Trophoblast cell (in vitro differentiated cells and primary cell): ENCODE results near the gene UGT3A2.

Experiments used
- DNase-seq, 2 donors: peaks; one replicate each; pipeline ENCODE4 v3.0.0-alpha.2; 2016
- H2AFZ ChIP-seq: 2 replicates; pipeline ENCODE4 v1.6.1; 2013; ENCODE audit warnings: low read length, moderate library complexity, mild to moderate bottlenecking; ENCODE audit not compliant: insufficient read depth, poor library complexity
- H2AK5ac ChIP-seq: 2 replicates; pipeline ENCODE4 v1.6.1; 2013; ENCODE audit warnings: mild to moderate bottlenecking, low read length
- H2BK120ac ChIP-seq: 2 replicates; pipeline ENCODE4 v1.6.1; 2013; ENCODE audit warnings: low read length, mild to moderate bottlenecking, moderate library complexity; ENCODE audit not compliant: insufficient read depth, poor library complexity
- H2BK12ac ChIP-seq: 2 replicates; pipeline ENCODE4 v1.6.1; 2013; ENCODE audit warnings: mild to moderate bottlenecking, low read length, moderate library complexity
- H2BK5ac ChIP-seq: 2 replicates; pipeline ENCODE4 v1.6.1; 2013; ENCODE audit warnings: low read length, low read depth, moderate library complexity, mild to moderate bottlenecking; ENCODE audit not compliant: poor library complexity
- H3K14ac ChIP-seq: 2 replicates; pipeline ENCODE4 v1.6.1; 2013; ENCODE audit warnings: mild to moderate bottlenecking, low read length
- H3K18ac ChIP-seq: 2 replicates; pipeline ENCODE4 v1.6.1; 2013; ENCODE audit warnings: mild to moderate bottlenecking, low read length
- H3K23ac ChIP-seq: 2 replicates; pipeline ENCODE4 v1.6.1; 2013; ENCODE audit warnings: low read length
- H3K27ac ChIP-seq: 2 replicates; pipeline ENCODE4 v1.5.1; 2013; ENCODE audit warnings: low read depth, mild to moderate bottlenecking, inconsistent platforms, low read length, moderate library complexity
- H3K27me3 ChIP-seq: 2 replicates; pipeline ENCODE4 v1.6.1; 2013; ENCODE audit warnings: inconsistent platforms, mild to moderate bottlenecking, low read length, moderate library complexity; ENCODE audit not compliant: insufficient read depth
- H3K36me3 ChIP-seq, 2 experiments: 1 replicate in 1 of 2; 2 replicates in 1 of 2; pipeline ENCODE4 v1.6.1; 2013; ENCODE audit warnings: low read length in 2 of 2, mild to moderate bottlenecking in 2 of 2, moderate library complexity in 1 of 2; ENCODE audit not compliant: insufficient read depth in 2 of 2, control insufficient read depth in 1 of 2
- H3K4ac ChIP-seq: 2 replicates; pipeline ENCODE4 v1.6.1; 2013; ENCODE audit warnings: low read depth, mild to moderate bottlenecking, low read length, moderate library complexity
- H3K4me1 ChIP-seq, 2 experiments: 1 replicate in 1 of 2; 2 replicates in 1 of 2; pipeline ENCODE4 v1.6.1; 2013; ENCODE audit warnings: low read length in 2 of 2, mild to moderate bottlenecking in 2 of 2, moderate library complexity in 1 of 2; ENCODE audit not compliant: insufficient read depth in 2 of 2, control insufficient read depth in 1 of 2
- H3K4me2 ChIP-seq: 2 replicates; pipeline ENCODE4 v1.6.1; 2013; ENCODE audit warnings: inconsistent platforms, mild to moderate bottlenecking, low read length, moderate library complexity
- H3K4me3 ChIP-seq: 2 replicates; pipeline ENCODE4 v1.5.1; 2013; ENCODE audit warnings: mild to moderate bottlenecking, low read depth, low read length, inconsistent platforms
- H3K79me1 ChIP-seq: one replicate; pipeline ENCODE4 v1.6.1; 2013; ENCODE audit warnings: low read length
- H3K79me2 ChIP-seq: 2 replicates; pipeline ENCODE4 v1.6.1; 2013; ENCODE audit warnings: low read length, mild to moderate bottlenecking; ENCODE audit not compliant: control insufficient read depth, insufficient read depth, poor library complexity
- H3K9ac ChIP-seq: 2 replicates; pipeline ENCODE4 v1.6.1; 2013; ENCODE audit warnings: mild to moderate bottlenecking, low read length
- H3K9me3 ChIP-seq: 2 replicates; pipeline ENCODE4 v1.6.1; 2013; ENCODE audit warnings: low read depth, mild to moderate bottlenecking, control low read depth, inconsistent platforms, low read length; ENCODE audit not compliant: insufficient read depth
- H4K12ac ChIP-seq: 2 replicates; pipeline ENCODE4 v1.6.1; 2013; ENCODE audit warnings: low read depth, mild to moderate bottlenecking, low read length, moderate library complexity
- H4K8ac ChIP-seq: 2 replicates; pipeline ENCODE4 v1.6.1; 2013; ENCODE audit warnings: low read depth, mild to moderate bottlenecking, low read length, moderate library complexity
- H4K91ac ChIP-seq: one replicate; pipeline ENCODE4 v1.6.1; 2013; ENCODE audit warnings: low read depth, mild to moderate bottlenecking, low read length, moderate library complexity
- WGBS: extraction: QIAGEN DNeasy Blood & Tissue Kit; methylation state at CpG from one replicate; pipeline ENCODE4 v1.1.7; 2013; ENCODE audit warnings: missing lambda C conversion rate; ENCODE audit not compliant: insufficient read length, insufficient coverage; ENCODE audit errors: extremely low coverage; 5-methylcytosine and 5-hydroxymethylcytosine counted together

Gene UGT3A2

DNA sequence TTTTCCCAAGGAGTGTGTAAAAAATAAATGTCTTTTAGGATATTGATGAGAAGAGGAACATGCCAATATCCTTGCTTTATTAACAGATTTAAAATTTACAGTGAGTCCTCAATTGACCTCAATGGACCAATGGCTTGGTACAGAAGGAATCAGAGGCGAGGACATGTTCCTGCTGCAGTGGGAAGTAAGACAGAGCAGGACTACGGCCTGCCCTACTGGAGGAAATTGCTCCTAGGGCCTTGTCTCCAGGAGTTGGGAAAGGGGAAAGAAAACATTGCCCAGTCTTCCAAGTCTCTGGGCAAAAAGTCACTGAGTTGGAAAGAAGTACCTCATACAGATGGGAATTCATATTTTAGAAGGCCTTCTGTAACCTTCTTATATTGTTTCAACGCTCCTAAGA, 33.1 kb upstream of the UGT3A2 start:
- Histone ChIP-seq H3K18ac (no peak overlapping the region), H3K27me3 (no peaks in the 10 kb centered on the region), H3K14ac (no peak overlapping the region), H3K9me3 (no peaks in the 10 kb centered on the region), H4K91ac (no peak overlapping the region), H3K9ac (no peak overlapping the region), H3K23ac (no peak overlapping the region), H2BK120ac (no peak overlapping the region), H2AK5ac (no peak overlapping the region), H2BK12ac (no peak overlapping the region), H4K12ac (no peak overlapping the region), H3K36me3 (no peaks in the 10 kb centered on the region), H3K27ac (no peak overlapping the region), H3K79me2 (no peaks in the 10 kb centered on the region), H2AFZ (no peak overlapping the region), H4K8ac (no peak overlapping the region), H3K4me2 (no peak overlapping the region), H3K4ac (no peak overlapping the region), H3K4me3 (no peak overlapping the region), H3K4me1 (no peaks in the 10 kb centered on the region), H2BK5ac (no peak overlapping the region), H3K79me1 (no peaks in the 10 kb centered on the region)
- no CpG with 5 or more reads among the region's 3 CpGs for WGBS
- DNase-seq = no peak

DNA sequence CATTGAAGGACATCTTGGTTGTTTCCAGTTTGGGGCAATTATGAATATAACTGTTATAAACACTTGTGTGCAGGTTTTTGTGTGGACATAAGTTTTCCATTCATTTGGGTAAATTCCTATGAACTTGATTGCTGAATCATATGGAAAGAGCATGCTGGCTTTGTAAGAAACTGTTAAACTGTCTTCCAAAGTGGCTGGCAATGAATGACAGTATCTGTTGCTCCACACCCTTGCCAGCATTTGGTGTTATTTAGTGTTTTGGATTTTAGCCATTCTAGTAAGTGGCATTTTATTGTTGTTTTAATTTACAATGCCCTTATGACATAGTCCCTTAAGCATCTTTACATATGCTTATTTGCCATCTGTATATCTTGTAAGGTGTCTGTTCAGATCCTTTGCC, 29.8 kb upstream of the UGT3A2 start:
- Histone ChIP-seq H4K8ac (no peak overlapping the region), H3K14ac (no peak overlapping the region), H3K9me3 (no peaks in the 10 kb centered on the region), H3K23ac (no peak overlapping the region), H3K18ac (no peak overlapping the region), H3K27ac (no peak overlapping the region), H3K27me3 (no peaks in the 10 kb centered on the region), H3K4me3 (no peak overlapping the region), H4K12ac (no peak overlapping the region), H4K91ac (no peak overlapping the region), H2AFZ (no peak overlapping the region), H3K36me3 (no peaks in the 10 kb centered on the region), H3K79me2 (no peaks in the 10 kb centered on the region), H3K4me2 (no peak overlapping the region), H2BK5ac (no peak overlapping the region), H3K79me1 (no peaks in the 10 kb centered on the region), H2BK12ac (no peak overlapping the region), H2AK5ac (no peak overlapping the region), H2BK120ac (no peak overlapping the region), H3K4me1 (no peaks in the 10 kb centered on the region), H3K4ac (no peak overlapping the region), H3K9ac (no peak overlapping the region)
- DNase-seq = no peak

DNA sequence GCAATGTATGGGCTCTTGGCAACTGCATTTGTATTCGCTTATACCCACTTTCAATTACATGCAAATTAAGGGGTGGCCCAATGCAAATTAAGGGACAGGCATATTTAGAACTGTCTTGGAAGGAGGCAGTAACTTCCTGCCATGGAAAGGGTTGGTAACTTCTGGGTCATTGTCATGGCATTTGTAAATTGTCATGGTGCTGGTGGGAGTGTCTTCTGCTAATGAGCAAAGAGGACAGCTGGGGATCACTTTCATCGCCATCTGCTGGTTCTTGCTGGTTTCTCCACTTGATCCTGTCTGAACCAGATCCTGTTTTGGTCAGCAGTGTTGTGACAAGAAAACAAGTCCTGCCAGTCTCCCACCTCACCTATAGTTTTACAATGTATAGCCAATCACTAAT, 23.3 kb upstream of the UGT3A2 start:
- no peak overlapping the region for H4K12ac ChIP-seq
- no CpG with 5 or more reads among the region's 2 CpGs for WGBS
- no peaks in the 10 kb centered on the region for H3K79me2 ChIP-seq
- H3K4me3 ChIP-seq = no peak overlapping the region
- H3K14ac ChIP-seq = no peak overlapping the region
- no peak overlapping the region for H3K9ac ChIP-seq
- no peaks in the 10 kb centered on the region for H3K9me3 ChIP-seq
- DNase-seq = peak; percentile 67 to 73
- H4K8ac ChIP-seq = no peak overlapping the region
- no peak overlapping the region for H4K91ac ChIP-seq
- H3K79me1 ChIP-seq = no peaks in the 10 kb centered on the region
- H3K18ac ChIP-seq = no peak overlapping the region
- no peak overlapping the region for H3K27ac ChIP-seq
- H2BK5ac ChIP-seq = no peak overlapping the region
- no peak overlapping the region for H2AK5ac ChIP-seq
- H3K4me1 ChIP-seq = no peaks in the 10 kb centered on the region
- no peak overlapping the region for H3K4me2 ChIP-seq
- H2AFZ ChIP-seq = no peak overlapping the region
- H3K4ac ChIP-seq = no peak overlapping the region
- H2BK120ac ChIP-seq = no peak overlapping the region
- no peaks in the 10 kb centered on the region for H3K27me3 ChIP-seq
- no peaks in the 10 kb centered on the region for H3K36me3 ChIP-seq
- no peak overlapping the region for H3K23ac ChIP-seq
- no peak overlapping the region for H2BK12ac ChIP-seq

DNA sequence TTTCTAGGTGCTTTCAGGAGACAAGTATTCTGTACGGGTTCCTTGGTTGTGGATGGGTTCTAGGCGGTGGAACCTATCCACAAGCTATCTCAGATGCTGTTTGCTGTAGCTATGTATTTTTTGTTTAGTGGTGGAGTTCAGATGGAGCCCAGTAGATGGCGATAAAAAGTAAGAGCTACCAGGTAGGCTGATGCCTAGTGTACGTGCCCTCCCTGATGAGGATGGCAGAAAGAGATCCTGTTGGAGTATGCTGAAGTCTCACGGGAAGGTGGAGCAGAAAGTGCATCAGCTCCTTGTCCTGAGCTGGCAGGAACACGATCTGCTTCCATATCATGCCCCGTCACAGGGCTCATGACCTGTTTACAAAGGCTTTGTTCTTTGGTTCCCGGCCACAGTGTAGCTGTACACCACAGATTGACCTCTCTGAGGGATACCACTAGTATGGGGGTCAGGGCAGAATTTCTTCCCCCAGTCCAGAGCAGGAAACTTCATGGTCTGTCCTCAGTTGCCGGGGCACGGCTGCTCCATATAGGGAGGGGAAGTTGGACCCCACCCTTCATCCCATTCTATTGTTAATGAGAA, 12.6 kb upstream of the UGT3A2 start:
- Histone ChIP-seq H3K4ac (no peak overlapping the region), H2BK120ac (no peak overlapping the region), H3K18ac (no peak overlapping the region), H3K27me3 (no peaks in the 10 kb centered on the region), H4K12ac (no peak overlapping the region), H3K79me2 (no peaks in the 10 kb centered on the region), H2AK5ac (no peak overlapping the region), H2BK5ac (no peak overlapping the region), H2AFZ (no peak overlapping the region), H3K27ac (no peak overlapping the region), H4K91ac (no peak overlapping the region), H3K23ac (no peak overlapping the region), H3K14ac (no peak overlapping the region), H4K8ac (no peak overlapping the region), H3K9me3 (no peaks in the 10 kb centered on the region), H2BK12ac (no peak overlapping the region), H3K4me1 (peaks cover 0 to 2% of the 10 kb centered on the region in 2 experiments), H3K9ac (no peak overlapping the region), H3K79me1 (no peaks in the 10 kb centered on the region), H3K4me3 (no peak overlapping the region), H3K36me3 (no peaks in the 10 kb centered on the region), H3K4me2 (no peak overlapping the region)
- peak; percentile 44 to 75 for DNase-seq
- no CpG with 5 or more reads among the region's 10 CpGs for WGBS
